HepG2 (cell line): Measurements from ENCODE around the gene CACNA1H. TPM values are rescaled to one million over a fixed set of nuclear protein-coding genes. Genes with fewer than 3 reads are reported as not detected.
A peak's percentile ranks its signal among the peaks of the same experiment; 100 is the strongest.

ENCODE experiments used
- ARID4A ChIP-seq: sonication (generic); formaldehyde crosslinking; IDR thresholded peaks from 2 replicates; pipeline ENCODE4 v1.5.0; 2020; ENCODE audit warnings: mild to moderate bottlenecking, missing genetic modification reagents, borderline replicate concordance
- ASH2L ChIP-seq: fragments of 300-600, 200-600 bp; sonication (generic); IDR thresholded peaks from 2 replicates; pipeline ENCODE4 v1.7.0; 2017; ENCODE audit warnings: low read depth, mild to moderate bottlenecking, moderate library complexity, mixed read lengths, low read length; ENCODE audit not compliant: insufficient read length
- BCL6 ChIP-seq: IDR thresholded peaks from 2 replicates; pipeline ENCODE4 v1.6.1; 2016; ENCODE audit warnings: missing genetic modification reagents, missing compliant biosample characterization
- DDIT3 ChIP-seq: sonication (generic); formaldehyde crosslinking; IDR thresholded peaks from 2 replicates; pipeline ENCODE4 v1.4.0; 2020; ENCODE audit warnings: mild to moderate bottlenecking, missing genetic modification reagents
- EED ChIP-seq: sonication (generic); formaldehyde crosslinking; IDR thresholded peaks from 2 replicates; pipeline ENCODE4 v1.5.0; 2020; ENCODE audit warnings: mild to moderate bottlenecking, missing genetic modification reagents
- GABPB1 ChIP-seq: IDR thresholded peaks from 2 replicates; pipeline ENCODE4 v1.6.1; 2016; ENCODE audit warnings: mild to moderate bottlenecking, missing genetic modification reagents, moderate library complexity, missing compliant biosample characterization
- HDAC2 ChIP-seq: sonication (generic); formaldehyde crosslinking; IDR thresholded peaks from 2 replicates; pipeline ENCODE4 v1.4.0; 2020; ENCODE audit warnings: missing genetic modification reagents
- RNF2 ChIP-seq: fragments of 450-650 bp; conservative IDR thresholded peaks from 2 replicates; pipeline ENCODE4 v1.6.1; 2016; ENCODE audit warnings: low read depth
- SALL1 ChIP-seq: sonication (generic); formaldehyde crosslinking; IDR thresholded peaks from 2 replicates; pipeline ENCODE4 v1.8.0; 2022; ENCODE audit warnings: mild to moderate bottlenecking, missing genetic modification reagents
- SKI ChIP-seq: fragments of 450-650 bp; IDR thresholded peaks from one replicate; pipeline ENCODE4 v1.6.1; 2018; ENCODE audit warnings: mild to moderate bottlenecking; ENCODE audit not compliant: partially characterized antibody
- SOX5 ChIP-seq: IDR thresholded peaks from 2 replicates; pipeline ENCODE4 v1.6.1; 2016; ENCODE audit warnings: borderline replicate concordance
- TOE1 ChIP-seq: sonication (generic); formaldehyde crosslinking; IDR thresholded peaks from 2 replicates; pipeline ENCODE4 v1.4.0; 2020; ENCODE audit warnings: mild to moderate bottlenecking, missing genetic modification reagents
- ZFYVE20 ChIP-seq: sonication (generic); formaldehyde crosslinking; IDR thresholded peaks from 2 replicates; pipeline ENCODE4 v1.8.0; 2023; ENCODE audit warnings: low read depth, mild to moderate bottlenecking, moderate library complexity, missing genetic modification reagents, borderline replicate concordance
- ZHX2 ChIP-seq, 2 experiments: sonication (generic) in 1 of 2; formaldehyde crosslinking in 1 of 2; IDR thresholded peaks; 2 replicates each; pipeline versions ENCODE4 v1.6.1 to v1.9.0; 2014 to 2022; ENCODE audit warnings: antibody characterized with exemption in 1 of 2, borderline replicate concordance in 1 of 2, inconsistent platforms in 1 of 2, low read depth in 1 of 2, missing genetic modification reagents in 1 of 2
- ZNF264 ChIP-seq: sonication (generic); formaldehyde crosslinking; IDR thresholded peaks from 2 replicates; pipeline ENCODE4 v1.4.0; 2020; ENCODE audit warnings: missing genetic modification reagents
- ZNF282 ChIP-seq: fragments of 450-650 bp; IDR thresholded peaks from 2 replicates; pipeline ENCODE4 v1.6.1; 2018; ENCODE audit not compliant: partially characterized antibody
- ZNF557 ChIP-seq: sonication (generic); formaldehyde crosslinking; IDR thresholded peaks from 2 replicates; pipeline ENCODE4 v1.4.0; 2020; ENCODE audit warnings: missing genetic modification reagents
- ZNF773 ChIP-seq: sonication (generic); formaldehyde crosslinking; IDR thresholded peaks from 2 replicates; pipeline ENCODE4 v1.4.0; 2020; ENCODE audit warnings: missing genetic modification reagents, borderline replicate concordance
- polyA plus RNA-seq, 8 experiments: library from polyadenylated mRNA; depleted of rRNA in 3 of 8; stranded (reverse) in 7 of 8; unstranded in 1 of 8; fragments of >200 nt; fragmentation: Illumina TruSeq in 4 of 8; extraction: Trizol in 4 of 8; gene quantifications; 2 replicates each; pipeline versions ENCODE4 v1.2.1 to v1.2.3, GENCODE V29; 2011 to 2016; ENCODE audit warnings: low read depth in 4 of 8, missing spikeins in 1 of 8, mixed read lengths in 1 of 8; ENCODE audit not compliant: insufficient read depth in 1 of 8
- total RNA-seq, 5 experiments: library from RNA; depleted of rRNA; stranded (reverse); fragments of >200 nt; fragmentation: Illumina TruSeq; extraction: Trizol; gene quantifications; 2 replicates each; pipeline ENCODE4 v1.2.3, GENCODE V29; 2016; ENCODE audit warnings: low read depth in 1 of 5

The CACNA1H gene
- total and polyA plus RNA-seq, 2 of the 13 experiments (the other 11 are each of a cell fraction or from before 2014, with no cell fraction given), result 0.40 to 1.8 TPM

- TF ChIP-seq ZNF282 (no peak), ARID4A (no peak), ZNF264 (CRISPR knock-in tag) (no peak), ZFYVE20 (no peak), BCL6 (CRISPR knock-in tag) (peak; percentile 70), TOE1 (CRISPR knock-in tag) (no peak), SKI (no peak), DDIT3 (CRISPR knock-in tag) (no peak), ZHX2 (IDR thresholded peaks at IDR 0.05; ENCODE audit: low read depth) (no peak), ZHX2 (CRISPR knock-in tag; IDR thresholded peaks at IDR 0.05; ENCODE audit: borderline replicate concordance) (no peak), ZNF557 (CRISPR knock-in tag) (no peak), SOX5 (peak; percentile 12; the same call in 1 of the 2 replicates), ZNF773 (CRISPR knock-in tag) (no peak), ASH2L (peak; percentile 42), GABPB1 (CRISPR knock-in tag) (no peak; the same call in 1 of the 2 replicates), EED (CRISPR knock-in tag) (no peak), HDAC2 (CRISPR knock-in tag) (peak; percentile 39; the same call in 1 of the 2 replicates), SALL1 (no peak), RNF2 (peak; percentile 45; the same call in 1 of the 2 replicates)
Measured at GRCh38 chr16:1112506-1113184, 40.3 kb upstream of the CACNA1H start (continued).
